GM21528 (cell line): ENCODE data around the gene BMP4.

Source experiments
- ATAC-seq: cut with Tn5 transposase; IDR thresholded peaks from one replicate; pipeline ENCODE4 v1.9.1; 2021; ENCODE audit warnings: mild to moderate bottlenecking, moderate library complexity; ENCODE audit not compliant: unreplicated experiment, low FRiP score

BMP4 gene

DNA sequence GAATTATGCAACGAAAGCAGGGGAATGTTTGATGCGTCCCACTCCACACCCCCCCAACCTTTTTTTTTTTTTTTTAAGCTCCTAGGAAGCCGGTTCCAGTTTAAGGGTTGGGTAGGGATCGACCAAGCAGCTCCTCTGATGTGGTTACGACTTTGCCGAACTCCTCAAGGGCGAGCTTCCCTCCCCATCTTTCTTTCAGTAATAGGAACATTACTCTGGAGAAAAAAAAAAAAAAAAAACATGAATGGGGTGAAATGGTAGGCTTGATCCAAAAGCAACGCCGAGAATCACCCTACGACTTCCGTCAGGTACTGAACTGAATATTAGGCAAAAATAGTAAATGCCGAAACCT, 9.6 kb downstream of the BMP4 start:
- no peak for ATAC-seq

GRCh38 chr14:53946404-53947093, 10.1 kb downstream of the BMP4 start:
- ATAC-seq, result no peak

GRCh38 chr14:53946071-53946403, 10.6 kb downstream of the BMP4 start:
- ATAC-seq, result no peak

- ATAC-seq, result no peak
Measured at GRCh38 chr14:53943751-53944083, 12.9 kb downstream of the BMP4 start.

- no peak for ATAC-seq
Measured at GRCh38 chr14:53942970-53943750, 13.5 kb downstream of the BMP4 start.

DNA sequence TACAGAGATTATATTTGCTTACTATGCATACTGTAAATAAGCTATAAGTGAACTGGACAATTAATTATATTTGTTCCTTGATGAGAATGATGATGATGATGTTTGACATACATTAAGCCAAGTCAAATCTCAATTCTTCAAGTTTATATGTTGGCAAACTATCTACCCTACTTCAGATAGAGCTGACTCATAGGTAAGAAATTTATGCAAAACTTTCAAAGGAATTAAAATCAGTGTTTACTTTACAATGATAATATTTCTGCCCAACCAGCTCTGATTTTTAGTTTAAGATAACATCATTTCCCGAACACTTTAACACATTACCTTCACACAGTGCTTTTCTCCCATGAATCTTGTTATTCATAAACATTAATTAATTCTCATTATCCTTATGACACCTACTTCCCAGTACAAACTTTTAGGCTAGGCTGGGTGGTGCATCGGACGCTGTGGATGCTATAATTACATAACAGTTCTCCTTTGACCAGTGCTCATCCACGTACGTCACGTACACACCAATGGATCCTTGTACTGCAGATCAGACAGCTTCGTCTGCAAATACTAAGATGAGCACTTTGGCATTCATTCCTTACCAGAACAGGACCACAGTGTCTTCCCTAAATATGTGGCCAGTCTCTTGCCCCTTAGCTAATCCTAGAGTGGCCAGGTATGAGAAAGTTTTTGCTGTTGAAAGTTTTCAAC, 18.3 kb downstream of the BMP4 start:
- ATAC-seq, result no peak

GRCh38 chr14:53934778-53935414, 21.7 kb downstream of the BMP4 start:
- ATAC-seq, result no peak

- no peak for ATAC-seq
Measured at GRCh38 chr14:53932966-53933365, 23.7 kb downstream of the BMP4 start.

GRCh38 chr14:53929871-53930715, 26.5 kb downstream of the BMP4 start:
- no peak for ATAC-seq

GRCh38 chr14:53927171-53927570, 29.5 kb downstream of the BMP4 start:
- ATAC-seq, result no peak

DNA sequence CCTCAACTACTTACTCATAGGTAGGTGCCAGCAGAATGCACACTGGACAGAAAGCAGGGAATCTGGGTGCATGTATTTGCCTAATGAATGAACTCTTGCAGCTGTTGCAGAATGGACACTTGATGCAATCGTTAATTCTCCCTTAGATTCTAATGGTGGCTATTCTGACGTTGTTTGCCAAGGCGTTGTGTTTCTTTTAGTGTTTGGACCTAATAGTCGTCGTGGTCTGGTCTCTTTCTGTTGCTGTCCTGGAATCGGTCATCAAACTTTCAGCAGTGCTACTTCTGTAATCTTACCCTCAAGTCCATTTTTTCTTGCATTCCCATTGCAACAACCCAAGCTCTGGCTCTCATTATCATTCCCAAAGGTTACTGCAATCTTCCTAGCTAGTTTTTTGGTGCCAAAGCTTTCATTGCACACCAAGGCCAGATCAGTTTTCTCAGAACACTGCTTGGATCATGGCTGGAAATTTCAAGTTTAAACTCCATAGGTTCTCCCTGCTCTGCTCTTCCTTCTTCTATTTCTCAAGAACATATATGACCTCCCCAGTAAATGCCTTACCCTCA, 31.3 kb downstream of the BMP4 start:
- ATAC-seq, result no peak

- no peak for ATAC-seq
Measured at GRCh38 chr14:53924753-53925152, 31.9 kb downstream of the BMP4 start.

- ATAC-seq, result no peak
Measured at GRCh38 chr14:53921027-53921426, 35.6 kb downstream of the BMP4 start.

DNA sequence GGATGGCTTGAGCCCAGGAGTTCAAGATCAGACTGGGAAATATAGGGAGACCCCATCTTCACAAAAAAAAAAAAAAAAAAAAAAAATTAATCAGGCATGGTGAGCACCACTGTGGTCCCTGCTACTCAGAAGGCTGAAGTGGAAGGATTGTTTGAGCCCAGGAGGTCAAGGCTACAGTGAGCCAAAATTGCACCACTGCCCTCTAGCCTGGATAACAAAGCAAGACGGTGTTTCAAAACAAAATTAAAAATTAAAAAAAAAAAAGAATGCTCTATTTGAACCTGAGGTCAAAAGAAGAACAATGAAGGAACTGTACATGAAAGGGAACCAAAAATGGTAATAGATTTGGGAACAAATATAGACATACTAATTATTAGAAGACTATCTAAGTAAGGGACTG, 40.4 kb downstream of the BMP4 start:
- ATAC-seq, result no peak

DNA sequence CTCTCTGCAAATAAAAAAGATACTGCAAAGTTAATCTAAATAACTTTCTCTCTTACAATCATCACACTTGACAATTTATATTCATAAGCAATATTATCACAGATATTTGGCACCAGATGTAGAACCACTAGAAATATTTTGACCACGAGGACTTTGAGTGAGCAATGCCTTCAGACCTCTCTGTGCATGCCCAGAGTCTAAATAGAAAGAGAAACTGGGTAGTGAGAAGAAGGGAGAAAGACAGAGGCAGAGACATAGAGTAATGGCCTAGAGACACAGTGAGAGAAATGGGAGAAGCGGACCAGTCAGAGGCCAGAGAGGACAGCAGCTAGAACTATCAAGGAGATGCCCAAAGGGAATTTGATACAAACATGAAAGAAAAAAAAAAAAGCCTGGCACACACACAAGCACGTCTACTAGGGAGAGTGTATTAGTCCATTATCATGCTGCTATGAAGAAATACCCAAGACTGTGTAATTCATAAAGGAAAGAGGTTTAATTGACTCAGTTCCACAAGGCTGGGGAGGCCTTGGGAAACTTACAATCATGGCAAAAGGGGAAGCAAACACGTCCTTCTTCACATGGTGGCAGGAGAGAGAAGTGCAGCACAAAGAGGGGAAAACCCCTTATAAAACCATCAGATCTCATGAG, 41.1 kb downstream of the BMP4 start:
- no peak for ATAC-seq

GRCh38 chr14:53912021-53912420, 44.6 kb downstream of the BMP4 start:
- ATAC-seq, result no peak

DNA sequence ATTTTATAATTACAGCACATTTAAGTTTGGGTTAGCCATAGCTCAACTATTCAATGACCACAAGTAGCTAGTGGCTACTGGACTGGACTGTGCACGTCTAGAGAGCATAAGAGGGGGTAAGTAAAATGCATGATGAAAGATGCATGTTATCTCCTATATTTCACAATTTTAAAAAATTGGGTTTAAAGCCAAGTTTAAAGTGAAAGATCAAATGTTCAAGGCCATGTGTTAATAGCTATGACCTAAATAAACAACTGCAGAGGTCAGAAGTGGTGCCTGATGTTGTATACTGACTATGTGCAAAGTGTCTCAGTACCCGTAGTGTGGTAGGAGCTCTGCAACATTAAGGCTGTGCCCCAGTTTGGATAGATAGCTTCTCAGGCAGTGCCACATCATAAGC, 48.2 kb downstream of the BMP4 start:
- no peak for ATAC-seq

DNA sequence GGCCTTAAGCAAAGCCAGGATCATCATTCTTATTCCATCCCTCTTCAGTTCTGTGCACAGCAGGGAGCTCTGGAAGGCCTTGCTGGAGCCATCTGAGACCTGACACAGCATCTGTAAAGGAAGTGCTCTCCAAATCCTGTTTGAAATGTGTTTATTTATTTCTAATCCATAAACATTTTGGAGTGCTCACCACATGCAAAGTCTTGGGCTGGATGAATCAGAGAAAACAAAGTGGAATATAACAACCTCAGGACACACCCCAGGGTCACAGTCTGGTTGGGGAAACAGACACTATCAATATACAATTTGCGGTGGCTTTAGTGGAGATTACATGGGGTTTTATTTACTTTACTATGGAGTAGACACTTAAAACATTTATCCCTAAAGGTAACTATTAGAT, 54.3 kb downstream of the BMP4 start:
- ATAC-seq, result no peak

GRCh38 chr14:53900499-53900898, 56.1 kb downstream of the BMP4 start:
- ATAC-seq, result no peak
